ENCODE data around the gene RNASEL.
A peak's percentile ranks its signal among the peaks of the same experiment; 100 is the strongest.

Gene RNASEL, protein sequence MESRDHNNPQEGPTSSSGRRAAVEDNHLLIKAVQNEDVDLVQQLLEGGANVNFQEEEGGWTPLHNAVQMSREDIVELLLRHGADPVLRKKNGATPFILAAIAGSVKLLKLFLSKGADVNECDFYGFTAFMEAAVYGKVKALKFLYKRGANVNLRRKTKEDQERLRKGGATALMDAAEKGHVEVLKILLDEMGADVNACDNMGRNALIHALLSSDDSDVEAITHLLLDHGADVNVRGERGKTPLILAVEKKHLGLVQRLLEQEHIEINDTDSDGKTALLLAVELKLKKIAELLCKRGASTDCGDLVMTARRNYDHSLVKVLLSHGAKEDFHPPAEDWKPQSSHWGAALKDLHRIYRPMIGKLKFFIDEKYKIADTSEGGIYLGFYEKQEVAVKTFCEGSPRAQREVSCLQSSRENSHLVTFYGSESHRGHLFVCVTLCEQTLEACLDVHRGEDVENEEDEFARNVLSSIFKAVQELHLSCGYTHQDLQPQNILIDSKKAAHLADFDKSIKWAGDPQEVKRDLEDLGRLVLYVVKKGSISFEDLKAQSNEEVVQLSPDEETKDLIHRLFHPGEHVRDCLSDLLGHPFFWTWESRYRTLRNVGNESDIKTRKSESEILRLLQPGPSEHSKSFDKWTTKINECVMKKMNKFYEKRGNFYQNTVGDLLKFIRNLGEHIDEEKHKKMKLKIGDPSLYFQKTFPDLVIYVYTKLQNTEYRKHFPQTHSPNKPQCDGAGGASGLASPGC

DNA sequence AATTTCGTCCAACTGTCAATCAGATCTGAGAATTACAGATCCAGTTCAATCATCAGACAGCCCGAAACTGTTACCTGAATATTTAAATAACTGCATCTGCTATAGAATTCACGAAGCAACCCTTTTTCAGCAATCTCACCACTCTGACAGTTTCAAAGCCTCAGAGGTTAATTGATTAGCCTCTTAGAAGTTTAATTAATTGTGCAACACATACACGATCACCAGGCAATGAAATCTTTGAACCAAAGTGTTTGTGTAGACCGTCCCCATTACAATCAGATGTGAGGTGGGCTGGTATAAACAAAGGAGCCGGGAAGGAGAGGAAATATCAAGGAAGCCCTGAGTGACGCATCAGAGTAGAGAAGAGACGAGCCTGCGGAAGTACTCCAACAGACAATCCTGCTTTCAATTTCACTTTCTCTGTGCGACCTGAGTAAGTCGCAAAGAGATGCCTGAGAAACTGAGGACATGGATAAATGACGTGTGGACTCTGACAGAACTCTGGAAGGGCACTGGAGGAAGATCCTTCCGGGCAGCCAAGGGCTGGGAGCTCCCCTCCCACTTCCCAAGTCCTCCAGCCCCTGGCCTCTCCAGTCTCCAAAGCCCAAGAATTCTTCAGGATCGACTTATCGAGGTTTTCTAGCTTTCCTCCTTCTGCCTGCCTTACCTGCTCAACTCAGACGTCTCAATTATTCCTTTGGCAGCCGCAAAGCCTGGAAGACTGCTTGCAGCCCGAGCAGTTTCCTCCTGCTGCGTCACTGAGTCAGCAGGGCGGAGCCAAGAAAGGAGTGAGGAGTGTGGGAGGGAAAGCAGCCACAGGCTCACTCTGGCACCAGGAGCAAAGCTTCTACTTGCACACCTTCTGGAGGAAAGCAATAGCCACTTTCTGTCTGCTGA, at the start of gene RNASEL:
Gene RNASEL (minus strand): TSS at position 757 of the 897 bp plus-strand sequence. CDS start 2,450 bp downstream, outside the sequence.
- DNase-seq (ENCODE audit: low read depth), result no peak

DNA sequence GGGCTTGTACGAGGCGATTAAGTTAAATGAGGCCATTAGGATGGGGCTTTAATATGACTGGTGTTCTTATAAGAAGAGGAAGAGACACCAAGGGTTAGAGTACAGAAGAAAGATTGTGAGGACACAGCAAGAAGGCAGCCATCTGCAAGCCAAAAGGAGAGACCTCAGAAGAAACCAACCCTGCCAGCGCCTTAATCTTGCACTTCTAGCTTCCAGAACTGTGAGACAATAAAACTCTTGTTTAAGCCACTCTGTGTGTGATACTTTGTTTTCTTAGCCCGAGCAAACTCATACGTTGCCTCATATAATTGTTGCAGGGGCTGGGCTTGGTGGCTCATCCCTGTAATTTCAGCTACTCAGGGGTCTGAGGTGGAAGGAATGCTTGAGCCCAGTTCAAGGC, 48.7 kb upstream of the RNASEL start:
- no peak for DNase-seq (ENCODE audit: low read depth)

DNA sequence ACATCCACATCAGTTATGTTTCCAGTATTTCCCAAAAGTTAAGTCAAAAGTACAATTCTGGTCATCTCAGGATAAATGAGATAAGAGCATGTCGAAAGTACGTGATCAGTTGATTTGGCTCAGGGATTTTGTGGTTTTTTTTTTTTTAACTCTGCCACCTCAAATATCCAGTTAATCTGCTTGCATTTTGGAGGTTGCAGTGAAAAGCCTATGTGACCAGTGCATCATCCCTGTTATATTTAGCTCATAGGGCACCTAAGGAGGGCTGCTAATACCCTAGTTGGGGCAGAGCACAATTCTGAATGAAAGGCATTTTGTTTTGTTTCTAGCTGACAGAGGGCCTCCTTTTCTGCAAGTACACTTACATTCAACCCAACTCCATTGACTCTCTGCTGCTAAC, 46.8 kb upstream of the RNASEL start:
- DNase-seq (ENCODE audit: low read depth), result no peak

DNA sequence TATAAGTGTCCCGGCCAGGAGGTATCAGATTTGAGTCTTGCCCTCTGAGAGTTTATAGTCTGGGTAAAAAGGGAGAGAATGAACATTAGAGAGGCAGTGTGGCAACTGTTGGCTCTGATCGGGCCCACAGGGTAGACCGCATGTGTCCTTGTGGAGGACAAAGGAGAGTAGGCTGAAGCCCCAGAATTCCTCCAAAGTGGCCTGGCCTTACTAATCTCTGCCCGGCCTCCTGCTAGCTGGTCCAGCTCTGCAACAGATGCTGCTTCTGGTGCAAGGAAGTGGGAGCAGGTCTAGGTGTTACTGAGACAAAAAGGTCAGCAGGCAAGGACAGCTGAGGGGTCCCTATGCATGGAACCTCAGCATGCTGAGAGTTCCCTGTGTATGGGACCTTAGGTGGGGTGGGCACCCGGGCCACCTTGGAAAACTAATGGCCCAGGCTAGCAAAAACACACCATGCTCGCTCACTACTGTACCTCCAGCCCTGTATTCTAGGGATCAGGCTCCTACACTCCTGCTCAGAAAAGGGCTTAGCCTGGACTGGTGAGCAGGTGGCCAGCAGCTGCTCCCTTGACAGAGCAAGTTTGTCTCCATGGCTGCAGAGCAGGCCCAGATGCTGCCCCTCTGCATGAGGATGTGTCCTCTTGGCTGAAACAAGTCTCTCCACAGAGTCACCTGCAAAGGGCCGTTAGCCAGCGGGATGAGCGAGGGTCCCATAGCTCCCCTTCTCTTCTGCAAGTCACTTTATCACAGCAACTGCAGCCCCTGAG, 45.4 kb upstream of the RNASEL start:
- no peak for DNase-seq (ENCODE audit: low read depth)

DNA sequence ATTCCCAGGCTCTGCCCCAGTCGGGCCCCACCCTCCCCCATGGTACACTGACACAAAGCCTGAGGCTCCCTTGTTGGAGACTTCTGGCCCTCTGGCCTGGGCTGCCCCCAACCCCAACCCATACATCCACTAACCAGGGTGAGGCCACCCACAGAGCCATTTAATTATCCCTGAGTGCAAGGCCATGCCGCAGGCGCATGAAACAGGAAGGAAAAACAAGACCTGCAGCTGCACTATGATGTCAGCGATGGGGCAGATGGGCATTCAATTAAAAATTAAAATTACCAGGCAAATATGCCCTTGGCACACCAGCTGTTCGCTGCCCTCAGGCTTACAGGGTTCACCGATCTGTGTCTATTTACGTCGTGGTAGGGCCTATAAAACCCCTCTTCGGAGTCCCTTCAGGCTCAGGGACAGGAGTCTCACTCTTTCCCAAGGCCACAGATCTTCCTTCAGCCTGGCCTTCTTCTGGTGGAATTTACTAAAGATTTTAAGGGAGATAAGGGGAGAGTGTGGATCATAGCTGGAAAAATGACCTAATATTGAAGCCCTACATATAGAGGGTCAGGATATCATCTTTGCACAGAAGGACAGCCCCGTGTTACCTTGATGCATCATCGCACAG, 44.7 kb upstream of the RNASEL start:
- DNase-seq (ENCODE audit: low read depth), result no peak

DNA sequence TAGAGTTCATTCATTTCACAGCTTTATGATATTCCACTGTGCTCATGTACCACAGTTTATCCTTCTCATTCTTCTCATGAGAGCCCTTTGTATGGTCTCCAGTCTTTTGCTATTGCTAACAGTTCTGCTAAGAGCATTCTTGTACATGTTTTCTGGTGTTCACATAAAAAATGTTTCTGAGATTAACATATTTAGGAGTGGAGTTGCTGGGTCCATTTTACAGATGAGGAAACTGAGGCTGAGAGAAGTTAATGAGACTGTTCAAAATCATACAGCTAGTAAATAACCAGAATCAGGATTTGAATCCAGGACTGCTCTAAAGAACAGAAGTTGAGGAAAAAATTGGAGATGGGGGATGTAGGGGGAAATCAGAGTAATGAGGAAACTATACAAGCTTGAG, 44.0 kb upstream of the RNASEL start:
- DNase-seq (ENCODE audit: low read depth), result no peak

DNA sequence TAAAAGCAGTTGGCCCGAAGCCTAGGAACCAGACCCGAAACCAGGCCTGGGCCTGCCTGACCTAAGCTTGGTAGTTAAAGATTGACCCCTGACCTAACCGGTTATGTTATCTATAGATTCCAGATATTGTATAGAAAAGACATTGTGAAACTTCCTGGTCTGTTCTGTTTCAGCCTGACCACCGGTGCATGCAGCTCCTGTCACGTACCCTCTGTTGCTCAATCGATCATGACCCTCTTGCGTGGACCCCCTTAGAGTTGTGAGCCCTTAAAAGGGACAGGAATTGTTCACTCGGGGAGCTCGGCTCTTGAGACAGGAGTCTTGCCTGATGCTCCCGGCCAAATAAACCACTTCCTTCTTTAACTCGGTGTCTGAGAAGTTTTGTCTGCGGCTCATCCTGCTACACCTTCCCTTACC, 43.4 kb upstream of the RNASEL start:
- peak; percentile 53 for DNase-seq (ENCODE audit: low read depth)

DNA sequence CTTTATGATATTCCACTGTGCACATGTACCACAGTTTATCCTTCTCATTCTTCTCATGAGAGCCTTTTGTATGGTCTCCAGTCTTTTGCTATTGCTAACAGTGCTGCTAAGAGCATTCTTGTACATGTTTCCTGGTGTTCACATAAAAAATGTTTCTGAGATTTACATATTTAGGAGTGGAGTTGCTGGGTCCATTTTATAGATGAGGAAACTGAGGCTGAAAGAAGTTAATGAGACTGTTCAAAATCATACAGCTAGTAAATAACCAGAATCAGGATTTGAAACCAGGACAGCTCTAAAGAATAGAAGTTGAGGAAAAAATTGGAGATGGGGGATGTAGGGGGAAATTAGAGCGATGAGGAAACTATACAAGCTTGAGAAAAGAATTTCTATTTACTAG, 42.9 kb upstream of the RNASEL start:
- DNase-seq (ENCODE audit: low read depth), result no peak

DNA sequence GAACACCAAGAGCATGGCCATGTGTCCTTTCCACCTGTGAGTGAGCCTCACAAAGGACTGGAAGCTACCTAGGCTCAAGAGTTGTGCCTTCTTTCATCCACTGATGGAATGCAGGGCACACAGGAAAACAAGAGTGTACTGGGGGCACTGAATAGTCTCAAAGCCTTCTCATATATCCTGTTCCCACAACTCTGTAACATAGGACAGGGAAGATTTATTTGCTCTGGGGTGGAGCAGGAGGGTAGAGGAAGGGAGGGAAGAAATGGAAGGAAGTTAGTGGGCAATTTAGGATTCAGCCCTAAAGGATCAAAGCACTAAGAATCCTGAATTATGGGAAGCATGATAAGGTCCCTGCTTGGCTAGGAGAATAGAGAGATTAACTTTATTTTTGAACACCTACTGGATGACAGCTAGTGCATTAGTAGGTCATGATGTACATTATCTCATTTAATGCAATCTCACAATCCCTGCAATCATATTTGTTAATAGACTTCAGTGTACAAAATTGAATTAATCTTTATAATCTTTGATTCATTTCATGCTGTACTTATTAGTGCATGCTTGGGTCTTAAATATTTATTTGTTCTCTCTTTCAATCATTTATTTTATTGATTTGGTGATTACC, 42.1 kb upstream of the RNASEL start:
- DNase-seq (ENCODE audit: low read depth), result no peak

DNA sequence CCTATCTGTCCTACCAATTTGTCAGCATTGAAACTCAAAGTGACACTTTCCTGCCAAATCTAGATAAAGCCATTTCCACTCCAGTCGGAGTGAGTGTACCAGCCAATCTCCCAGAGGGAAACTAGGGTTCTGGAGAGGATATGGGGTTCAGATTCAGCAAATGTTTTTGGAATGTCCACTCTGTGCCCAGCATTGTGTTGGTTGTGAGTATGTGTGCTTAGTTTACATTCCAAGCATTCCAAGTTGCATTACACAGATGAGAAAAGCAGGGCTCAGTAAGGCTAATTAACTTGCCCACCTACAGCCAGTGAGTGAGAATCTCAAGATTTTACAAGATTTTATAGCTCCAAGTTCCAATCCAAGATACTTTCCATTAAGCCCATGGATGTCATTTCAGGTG, 41.5 kb upstream of the RNASEL start:
- DNase-seq (ENCODE audit: low read depth), result no peak

DNA sequence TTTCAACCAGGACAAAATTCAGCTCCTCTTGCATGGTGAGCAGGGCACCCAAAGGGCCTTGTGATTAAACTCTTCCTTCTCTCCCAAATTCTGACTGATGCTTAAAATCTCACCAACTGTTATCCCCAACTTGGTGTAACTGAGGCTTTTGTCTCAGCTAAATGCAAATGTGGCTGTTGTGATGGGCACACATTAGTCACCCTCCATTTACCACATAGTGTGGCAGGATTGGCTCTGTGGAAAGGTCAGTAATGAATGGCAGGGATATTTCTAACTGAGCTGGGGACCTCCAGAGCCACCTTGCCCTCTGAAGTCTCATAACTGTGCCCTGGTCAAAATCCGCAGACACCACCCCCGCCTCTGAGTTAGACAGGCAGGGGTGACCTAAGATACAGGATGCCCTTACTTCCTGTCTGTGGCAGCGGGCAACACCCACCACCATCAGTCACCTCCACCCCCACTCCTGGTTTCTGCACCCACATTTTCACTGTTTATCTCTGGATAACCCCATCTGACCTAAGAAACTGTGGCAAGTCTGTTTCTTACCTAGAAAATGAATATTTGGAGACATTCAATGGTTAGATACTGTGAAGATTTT, 40.5 kb upstream of the RNASEL start:
- peak; percentile 85 for DNase-seq (ENCODE audit: low read depth)

DNA sequence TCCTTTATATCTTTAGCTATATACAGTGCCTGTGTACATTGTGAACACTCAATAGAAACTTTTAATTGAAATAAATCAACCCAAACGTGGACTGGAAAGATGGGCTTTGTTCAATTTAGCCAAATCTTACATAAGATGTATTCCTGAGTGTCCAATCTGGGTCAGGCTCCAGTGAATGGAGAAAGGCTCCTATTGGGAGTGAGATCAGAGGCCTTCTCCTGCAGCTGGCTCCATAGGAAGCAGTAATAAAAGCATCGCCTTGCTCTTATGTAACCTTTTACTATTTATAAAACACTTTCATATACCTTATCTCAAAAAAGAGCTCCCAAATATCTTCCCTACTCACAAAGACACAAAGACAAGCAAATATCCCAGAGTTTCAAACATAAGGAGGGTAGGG, 40.0 kb upstream of the RNASEL start:
- no peak for DNase-seq (ENCODE audit: low read depth)

DNA sequence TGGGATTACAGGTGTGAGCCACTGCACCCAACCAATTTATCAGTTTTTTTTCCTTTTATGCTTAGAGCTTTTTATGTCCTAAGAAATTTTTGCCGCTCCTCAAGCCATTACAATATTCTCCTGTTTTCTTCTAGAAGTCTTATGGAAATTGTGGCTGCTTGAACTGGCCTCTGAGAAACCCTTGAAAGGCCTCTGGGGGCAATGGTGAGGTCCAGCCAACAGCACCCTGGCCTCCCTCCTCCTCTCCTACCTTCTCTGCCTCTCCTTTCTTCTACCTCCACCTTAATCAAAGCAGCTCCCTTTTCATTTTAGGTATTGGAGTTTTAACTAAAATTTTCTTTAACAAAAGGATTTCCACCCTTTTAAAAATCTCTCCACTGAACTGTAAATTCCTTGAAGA, 39.6 kb upstream of the RNASEL start:
- DNase-seq (ENCODE audit: low read depth), result no peak

DNA sequence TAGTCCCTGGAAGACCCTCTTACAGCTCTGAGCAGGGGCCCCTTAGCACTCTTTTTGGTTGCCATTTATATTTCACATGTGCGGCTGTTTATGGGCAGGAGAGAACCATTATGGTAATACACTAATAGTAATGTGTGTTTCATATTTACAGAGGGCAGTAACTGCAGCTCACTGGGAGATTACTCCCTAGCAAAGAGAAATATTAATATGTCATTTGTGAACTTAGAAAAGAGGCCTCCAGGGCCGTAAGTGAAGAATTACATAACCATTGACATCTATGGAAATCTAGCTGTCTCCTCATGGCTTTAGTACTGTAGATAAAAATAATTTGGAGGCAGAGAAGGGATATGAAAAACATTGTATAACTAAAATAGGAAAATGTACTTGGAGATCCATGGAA, 38.6 kb upstream of the RNASEL start:
- no peak for DNase-seq (ENCODE audit: low read depth)

DNA sequence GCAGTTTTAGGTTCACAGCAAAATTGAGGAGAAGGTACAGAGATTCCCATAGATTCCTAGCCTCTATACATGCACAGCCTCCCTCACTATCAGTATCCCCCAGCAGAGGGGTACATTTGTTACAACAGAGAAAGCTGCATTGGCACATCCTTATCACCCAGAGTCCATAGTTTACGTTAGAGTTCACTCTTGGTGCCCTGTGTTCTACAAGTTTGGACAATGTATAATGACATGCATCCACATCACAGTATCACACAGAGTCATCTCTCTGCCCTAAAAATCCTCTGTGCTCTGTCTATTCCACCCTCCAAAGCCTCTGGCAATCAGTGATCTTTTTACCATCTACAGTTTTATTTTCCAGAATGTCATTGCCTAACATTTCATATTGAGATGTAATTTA, 37.5 kb upstream of the RNASEL start:
- no peak for DNase-seq (ENCODE audit: low read depth)

DNA sequence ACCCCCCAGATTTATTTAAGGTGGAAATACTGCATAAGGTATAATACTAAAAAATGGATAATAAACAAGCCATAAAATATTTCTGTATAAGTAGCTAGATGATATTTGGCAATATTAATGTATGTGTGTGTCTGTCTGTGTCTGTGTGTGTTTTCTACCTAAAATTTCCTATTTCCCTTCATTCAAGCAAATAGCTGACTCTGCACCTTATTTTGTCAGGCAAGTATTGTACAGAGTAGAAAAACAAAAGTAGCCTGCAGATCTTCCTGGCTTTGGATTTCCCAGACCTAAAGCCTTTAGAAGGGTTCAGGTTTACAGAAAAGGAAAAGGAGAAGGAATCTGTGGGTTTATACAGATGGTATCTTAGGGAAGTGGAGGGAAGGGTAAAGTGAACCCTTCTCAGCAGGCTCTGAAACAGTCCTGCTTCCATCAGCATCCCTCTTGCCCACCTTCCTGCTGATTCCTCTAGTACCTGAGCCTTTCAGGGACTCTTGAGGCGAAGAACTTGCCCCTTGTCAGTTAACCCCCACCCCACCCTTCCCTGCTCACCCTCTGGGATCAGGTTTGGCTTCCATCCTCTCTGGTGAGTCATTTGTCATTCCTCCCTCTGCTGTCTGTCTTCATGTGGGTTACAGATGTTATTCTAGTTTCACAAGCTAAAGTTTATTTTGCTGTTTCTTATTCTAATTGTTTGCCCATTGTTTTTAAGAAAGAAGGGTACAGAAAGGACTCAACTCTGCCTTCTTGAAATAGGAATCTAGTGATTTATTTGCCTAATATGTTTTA, 36.9 kb upstream of the RNASEL start:
- no peak for DNase-seq (ENCODE audit: low read depth)

DNA sequence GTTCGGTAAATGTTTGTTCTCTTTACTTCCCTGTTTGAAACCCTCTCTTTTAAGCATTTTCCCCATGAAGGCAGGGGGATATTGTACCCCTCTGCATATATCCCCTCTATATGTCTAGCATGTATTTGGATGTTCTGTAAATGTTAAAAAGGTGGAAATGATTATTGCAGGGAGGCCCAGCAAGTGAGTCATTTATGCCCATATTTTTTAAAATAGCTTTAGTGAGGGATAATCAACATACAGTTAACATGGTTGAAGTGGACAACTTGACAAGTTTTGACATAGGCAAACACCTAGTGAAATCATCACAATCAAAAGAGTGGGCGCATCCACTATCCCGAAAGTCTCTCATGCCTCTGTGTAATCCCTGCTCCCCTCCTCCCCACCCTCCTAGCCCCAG, 36.0 kb upstream of the RNASEL start:
- DNase-seq (ENCODE audit: low read depth), result no peak

DNA sequence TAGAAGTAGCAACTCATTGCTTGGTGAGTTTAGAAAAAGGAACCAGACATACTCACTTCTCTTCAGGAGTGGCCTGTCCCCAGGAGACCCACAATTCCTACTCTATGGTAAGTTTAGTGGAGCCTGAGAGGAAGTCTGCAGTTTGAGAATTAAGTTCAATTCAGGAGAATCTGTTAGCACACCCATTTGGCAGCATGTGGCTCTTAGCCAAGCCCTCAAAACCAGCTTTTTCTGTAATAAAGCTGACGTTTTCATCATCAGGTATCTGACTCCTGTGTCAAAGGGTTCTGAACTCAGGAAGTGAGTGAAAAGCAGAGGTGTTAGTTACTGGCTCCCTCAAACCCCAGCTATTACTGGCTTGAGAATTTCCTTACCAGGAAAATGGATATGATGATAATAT, 35.5 kb upstream of the RNASEL start:
- DNase-seq (ENCODE audit: low read depth), result no peak

DNA sequence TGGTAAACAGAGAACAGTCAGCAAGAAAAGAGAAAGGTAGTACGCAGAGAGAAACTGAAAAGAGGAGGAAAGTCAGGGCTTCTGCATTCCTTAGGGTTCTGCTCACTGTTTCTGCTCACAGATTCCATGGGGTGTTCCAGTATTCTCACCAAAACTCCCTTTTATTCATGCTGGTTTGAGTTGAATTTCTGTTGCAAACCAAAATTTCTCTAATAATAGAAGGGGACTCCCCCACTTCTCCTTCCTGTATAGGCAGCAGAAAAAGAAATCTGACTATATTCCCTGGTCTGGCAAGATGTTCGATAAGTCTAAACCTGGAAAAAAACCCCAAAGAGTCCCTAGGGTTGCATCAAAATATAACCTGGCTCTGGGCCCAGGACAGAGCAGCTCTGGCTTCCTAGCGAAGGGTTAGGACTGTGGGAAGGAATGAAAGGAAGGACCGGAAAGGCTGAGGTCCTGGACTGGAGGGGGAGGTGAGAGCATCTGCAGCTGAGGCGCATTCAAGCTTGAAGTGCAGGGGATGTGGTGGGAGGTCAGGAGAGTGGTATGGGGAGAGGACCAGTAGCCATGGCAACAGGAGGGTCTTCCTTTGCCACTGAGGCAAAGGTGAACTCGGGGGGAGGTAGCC, 34.0 kb upstream of the RNASEL start:
- DNase-seq (ENCODE audit: low read depth), result no peak
